Ishikawa (cell line): Measurements from ENCODE around the gene PIEZO2.

Source experiments
- CEBPB ChIP-seq: IDR thresholded peaks from 2 replicates; pipeline ENCODE4 v1.6.1; 2012
- TEAD4 ChIP-seq: IDR thresholded peaks from 2 replicates; pipeline ENCODE4 v1.6.1; 2012
- YY1 ChIP-seq: IDR thresholded peaks from 2 replicates; pipeline ENCODE4 v1.6.1; 2012; ENCODE audit warnings: low read depth
- TF ChIP-seq, protein P1 (sequence below): IDR thresholded peaks from 2 replicates; pipeline ENCODE4 v1.6.1; 2012
- TF ChIP-seq, protein P2 (sequence below): IDR thresholded peaks from 2 replicates; pipeline ENCODE4 v1.6.1; 2012; ENCODE audit warnings: low read depth, mild to moderate bottlenecking

GRCh38 chr18:11066038-11066437 is 83.3 kb downstream of the PIEZO2 start:
- TF ChIP-seq, protein P1, sequence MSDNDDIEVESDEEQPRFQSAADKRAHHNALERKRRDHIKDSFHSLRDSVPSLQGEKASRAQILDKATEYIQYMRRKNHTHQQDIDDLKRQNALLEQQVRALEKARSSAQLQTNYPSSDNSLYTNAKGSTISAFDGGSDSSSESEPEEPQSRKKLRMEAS = no peak
- TF ChIP-seq, protein P2, sequence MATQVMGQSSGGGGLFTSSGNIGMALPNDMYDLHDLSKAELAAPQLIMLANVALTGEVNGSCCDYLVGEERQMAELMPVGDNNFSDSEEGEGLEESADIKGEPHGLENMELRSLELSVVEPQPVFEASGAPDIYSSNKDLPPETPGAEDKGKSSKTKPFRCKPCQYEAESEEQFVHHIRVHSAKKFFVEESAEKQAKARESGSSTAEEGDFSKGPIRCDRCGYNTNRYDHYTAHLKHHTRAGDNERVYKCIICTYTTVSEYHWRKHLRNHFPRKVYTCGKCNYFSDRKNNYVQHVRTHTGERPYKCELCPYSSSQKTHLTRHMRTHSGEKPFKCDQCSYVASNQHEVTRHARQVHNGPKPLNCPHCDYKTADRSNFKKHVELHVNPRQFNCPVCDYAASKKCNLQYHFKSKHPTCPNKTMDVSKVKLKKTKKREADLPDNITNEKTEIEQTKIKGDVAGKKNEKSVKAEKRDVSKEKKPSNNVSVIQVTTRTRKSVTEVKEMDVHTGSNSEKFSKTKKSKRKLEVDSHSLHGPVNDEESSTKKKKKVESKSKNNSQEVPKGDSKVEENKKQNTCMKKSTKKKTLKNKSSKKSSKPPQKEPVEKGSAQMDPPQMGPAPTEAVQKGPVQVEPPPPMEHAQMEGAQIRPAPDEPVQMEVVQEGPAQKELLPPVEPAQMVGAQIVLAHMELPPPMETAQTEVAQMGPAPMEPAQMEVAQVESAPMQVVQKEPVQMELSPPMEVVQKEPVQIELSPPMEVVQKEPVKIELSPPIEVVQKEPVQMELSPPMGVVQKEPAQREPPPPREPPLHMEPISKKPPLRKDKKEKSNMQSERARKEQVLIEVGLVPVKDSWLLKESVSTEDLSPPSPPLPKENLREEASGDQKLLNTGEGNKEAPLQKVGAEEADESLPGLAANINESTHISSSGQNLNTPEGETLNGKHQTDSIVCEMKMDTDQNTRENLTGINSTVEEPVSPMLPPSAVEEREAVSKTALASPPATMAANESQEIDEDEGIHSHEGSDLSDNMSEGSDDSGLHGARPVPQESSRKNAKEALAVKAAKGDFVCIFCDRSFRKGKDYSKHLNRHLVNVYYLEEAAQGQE = no peak
- TF ChIP-seq YY1 (no peak), TEAD4 (no peak), CEBPB (no peak)
